NCI-H2171 treated with DMSO at 0.1 percent for 48 hours (cell line): Measurements from ENCODE around the gene ENPP7.

ENCODE experiments used
- DNase-seq: peaks from one replicate; lab custom pipeline; 2025; lab: John Stamatoyannopoulos, UW

ENPP7 gene

DNA sequence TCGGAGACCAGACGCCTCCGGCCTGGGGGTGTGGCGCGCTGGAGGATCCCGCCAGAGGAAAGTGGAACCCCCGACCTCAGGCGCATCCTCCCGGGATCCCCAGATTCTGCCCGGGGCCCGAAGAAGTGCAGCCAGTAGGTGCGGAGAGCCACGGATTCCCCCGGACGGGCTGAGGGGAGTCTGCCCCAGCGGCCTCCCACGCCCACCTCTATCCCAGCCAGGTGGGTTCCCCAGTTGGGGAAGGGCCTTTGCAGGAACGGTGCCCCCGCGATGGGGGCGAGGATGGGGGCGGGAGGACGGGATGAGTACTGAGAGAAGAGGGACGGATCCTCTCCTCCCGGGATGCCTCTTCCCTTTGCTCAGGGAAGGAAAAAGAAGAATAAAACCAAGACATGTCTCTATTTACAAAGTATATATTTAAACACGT, 61.0 kb downstream of the ENPP7 start:
- DNase-seq = no peak
